ENCODE measurements around the gene ERBB4. TPM values are rescaled to one million over a fixed set of nuclear protein-coding genes. Genes with fewer than 3 reads are reported as not detected.

The ERBB4 gene
- total RNA-seq, 1 donor from 2014 or later = 2.6 TPM

DNA sequence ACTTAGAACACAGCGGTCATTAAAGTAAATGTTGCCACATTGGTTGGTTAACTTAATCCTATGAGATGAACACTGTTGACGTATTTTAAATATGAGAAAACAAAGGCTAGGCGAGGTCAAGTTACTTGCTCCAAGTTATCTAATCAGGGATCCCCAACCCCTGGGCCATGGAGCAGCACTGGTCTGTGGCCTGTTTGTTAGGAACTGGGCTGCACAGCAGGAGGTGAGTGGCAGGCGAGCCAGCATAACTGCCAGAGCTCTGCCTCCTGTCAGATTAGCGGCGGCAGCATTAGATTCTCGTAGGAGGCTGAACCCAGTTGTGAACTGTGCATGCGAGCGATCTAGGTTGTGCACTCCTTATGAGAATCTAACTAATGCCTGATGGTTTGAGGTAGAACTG, 1103.3 kb downstream of the ERBB4 start:
- Histone ChIP-seq H3K27me3 (ENCODE audit: control insufficient read depth, insufficient read depth, low read length) (no peaks in the 10 kb centered on the region), H3K36me3 (ENCODE audit: control insufficient read depth, insufficient read depth, low read length) (no peaks in the 10 kb centered on the region), H3K4me3 (ENCODE audit: low read depth, low read length) (no peak overlapping the region)
- TF ChIP-seq, protein P1, sequence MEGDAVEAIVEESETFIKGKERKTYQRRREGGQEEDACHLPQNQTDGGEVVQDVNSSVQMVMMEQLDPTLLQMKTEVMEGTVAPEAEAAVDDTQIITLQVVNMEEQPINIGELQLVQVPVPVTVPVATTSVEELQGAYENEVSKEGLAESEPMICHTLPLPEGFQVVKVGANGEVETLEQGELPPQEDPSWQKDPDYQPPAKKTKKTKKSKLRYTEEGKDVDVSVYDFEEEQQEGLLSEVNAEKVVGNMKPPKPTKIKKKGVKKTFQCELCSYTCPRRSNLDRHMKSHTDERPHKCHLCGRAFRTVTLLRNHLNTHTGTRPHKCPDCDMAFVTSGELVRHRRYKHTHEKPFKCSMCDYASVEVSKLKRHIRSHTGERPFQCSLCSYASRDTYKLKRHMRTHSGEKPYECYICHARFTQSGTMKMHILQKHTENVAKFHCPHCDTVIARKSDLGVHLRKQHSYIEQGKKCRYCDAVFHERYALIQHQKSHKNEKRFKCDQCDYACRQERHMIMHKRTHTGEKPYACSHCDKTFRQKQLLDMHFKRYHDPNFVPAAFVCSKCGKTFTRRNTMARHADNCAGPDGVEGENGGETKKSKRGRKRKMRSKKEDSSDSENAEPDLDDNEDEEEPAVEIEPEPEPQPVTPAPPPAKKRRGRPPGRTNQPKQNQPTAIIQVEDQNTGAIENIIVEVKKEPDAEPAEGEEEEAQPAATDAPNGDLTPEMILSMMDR (IDR thresholded peaks at IDR 0.05; ENCODE audit: insufficient read depth, low read length, poor library complexity, severe bottlenecking) = no peak
- DNase-seq (ENCODE audit: low read depth) = no peak

DNA sequence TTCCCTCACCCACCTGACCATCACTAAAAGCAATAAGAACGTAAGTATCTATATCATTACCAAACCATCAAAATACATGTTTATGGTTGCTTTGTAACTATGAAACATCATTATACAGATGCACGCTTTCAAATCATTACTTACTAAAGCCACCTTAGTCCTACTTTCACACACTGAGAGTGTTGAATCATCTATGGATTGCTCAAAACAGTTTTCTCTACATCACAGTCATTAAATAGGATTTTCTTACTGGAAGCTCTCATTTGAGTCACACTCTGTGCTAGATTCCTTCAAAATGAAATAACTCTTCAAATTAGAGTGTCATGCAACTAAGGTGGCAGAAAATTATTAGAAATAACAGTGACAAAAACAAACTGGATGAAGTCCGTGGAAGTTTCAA, 1103.8 kb downstream of the ERBB4 start:
- Histone ChIP-seq H3K4me3 (ENCODE audit: low read depth, low read length) (no peak overlapping the region), H3K27me3 (ENCODE audit: control insufficient read depth, insufficient read depth, low read length) (no peaks in the 10 kb centered on the region), H3K36me3 (ENCODE audit: control insufficient read depth, insufficient read depth, low read length) (no peaks in the 10 kb centered on the region)
- DNase-seq (ENCODE audit: low read depth) = no peak
- TF ChIP-seq, protein P1 (IDR thresholded peaks at IDR 0.05; ENCODE audit: insufficient read depth, low read length, poor library complexity, severe bottlenecking) = no peak

DNA sequence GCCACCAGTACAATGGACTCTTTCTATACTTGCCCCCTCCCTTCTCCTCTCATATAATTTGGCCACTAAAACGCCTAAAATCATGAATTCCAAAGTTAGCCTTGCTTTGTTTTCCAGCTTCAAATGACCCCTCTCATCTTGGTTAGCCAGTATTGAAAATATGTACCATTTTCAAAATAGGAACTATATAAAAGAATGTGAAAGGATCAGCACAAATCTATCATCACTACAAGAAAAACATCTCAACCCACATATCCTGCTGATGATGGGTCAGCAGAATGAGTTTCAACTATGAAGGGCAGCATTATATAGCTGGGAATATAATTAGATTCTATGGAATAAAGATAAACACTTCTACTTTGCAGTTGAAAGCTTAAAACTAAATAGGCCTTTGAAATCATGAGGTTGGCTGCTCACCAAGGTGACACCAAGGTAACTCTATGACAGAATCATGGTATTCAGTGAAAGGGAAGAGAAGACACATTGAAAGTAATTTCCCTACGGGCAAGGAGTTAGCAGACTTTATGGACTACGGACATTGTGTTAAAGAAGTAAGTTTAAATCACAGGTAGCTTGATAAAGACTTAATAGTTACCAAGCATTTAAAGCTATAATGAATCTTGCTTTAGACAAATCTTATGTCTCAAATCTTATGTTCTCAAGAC, 1109.2 kb downstream of the ERBB4 start:
- TF ChIP-seq, protein P1 (IDR thresholded peaks at IDR 0.05; ENCODE audit: insufficient read depth, low read length, poor library complexity, severe bottlenecking) = no peak
- Histone ChIP-seq H3K36me3 (ENCODE audit: control insufficient read depth, insufficient read depth, low read length) (no peaks in the 10 kb centered on the region), H3K27me3 (ENCODE audit: control insufficient read depth, insufficient read depth, low read length) (no peaks in the 10 kb centered on the region), H3K4me3 (ENCODE audit: low read depth, low read length) (no peak overlapping the region)
- DNase-seq (ENCODE audit: low read depth) = no peak

DNA sequence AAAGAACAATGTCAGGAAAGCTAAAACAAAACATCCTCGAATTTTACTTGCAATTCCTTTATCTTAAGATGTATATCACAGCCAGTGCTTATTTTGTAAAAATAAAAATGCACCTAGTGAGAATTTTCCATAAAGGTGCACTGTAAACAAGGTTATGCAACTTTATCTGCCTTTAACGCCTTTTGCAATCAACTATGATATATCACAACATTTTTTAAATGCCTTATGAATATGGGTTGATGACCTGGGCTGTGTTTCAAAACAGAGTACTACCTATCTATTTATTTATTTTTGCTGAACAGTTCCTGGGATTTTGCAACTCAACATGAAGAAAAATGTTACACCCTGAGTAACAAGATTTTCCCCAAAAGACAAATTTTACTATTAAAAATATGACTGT, 1112.4 kb downstream of the ERBB4 start:
- no peaks in the 10 kb centered on the region for H3K27me3 ChIP-seq (ENCODE audit: control insufficient read depth, insufficient read depth, low read length)
- TF ChIP-seq, protein P1 (IDR thresholded peaks at IDR 0.05; ENCODE audit: insufficient read depth, low read length, poor library complexity, severe bottlenecking) = no peak
- no peak for DNase-seq (ENCODE audit: low read depth)
- H3K36me3 ChIP-seq (ENCODE audit: control insufficient read depth, insufficient read depth, low read length) = no peaks in the 10 kb centered on the region
- no peak overlapping the region for H3K4me3 ChIP-seq (ENCODE audit: low read depth, low read length)

DNA sequence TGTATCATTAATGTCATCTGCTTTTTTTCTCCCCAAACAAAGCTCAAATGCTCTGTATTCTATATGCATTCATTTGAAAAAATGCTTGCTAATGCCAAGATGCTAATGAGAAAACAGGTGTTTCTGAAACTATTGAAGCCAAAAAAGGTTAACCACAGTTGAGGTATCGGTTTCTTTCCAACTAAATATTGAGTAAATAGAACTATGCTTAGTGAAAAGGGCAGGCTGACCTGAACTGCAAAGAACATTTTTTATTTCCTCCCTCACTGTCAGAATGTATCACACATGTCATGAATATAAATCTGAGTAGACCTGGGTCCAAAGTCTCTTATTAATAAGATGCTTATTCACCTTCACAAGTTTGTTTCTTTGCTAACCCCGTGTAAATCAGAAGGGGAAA, 1115.6 kb downstream of the ERBB4 start:
- DNase-seq (ENCODE audit: low read depth) = no peak
- TF ChIP-seq, protein P1 (IDR thresholded peaks at IDR 0.05; ENCODE audit: insufficient read depth, low read length, poor library complexity, severe bottlenecking) = no peak

DNA sequence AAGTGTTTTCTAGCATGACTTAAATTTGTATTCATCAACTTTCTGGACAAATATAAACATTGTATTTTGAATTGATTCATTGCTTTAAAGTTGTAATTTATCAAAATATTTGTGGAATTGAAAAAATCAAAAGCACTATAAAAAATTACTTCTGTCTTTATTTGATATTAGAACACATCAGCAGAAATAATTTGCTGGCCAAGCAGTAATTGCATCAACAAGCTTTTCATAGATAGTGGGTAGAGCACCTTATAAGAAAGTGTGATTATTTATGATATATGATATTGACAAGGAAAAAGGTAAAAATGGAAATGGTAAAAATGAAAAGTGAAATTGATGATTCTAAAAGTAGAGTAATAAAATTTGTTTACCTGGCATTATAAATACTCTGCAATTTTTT, 1121.1 kb downstream of the ERBB4 start:
- TF ChIP-seq, protein P1 (IDR thresholded peaks at IDR 0.05; ENCODE audit: insufficient read depth, low read length, poor library complexity, severe bottlenecking) = no peak
- DNase-seq (ENCODE audit: low read depth) = no peak
- no peaks in the 10 kb centered on the region for H3K27me3 ChIP-seq (ENCODE audit: control insufficient read depth, insufficient read depth, low read length)
- H3K4me3 ChIP-seq (ENCODE audit: low read depth, low read length) = no peak overlapping the region
- no peaks in the 10 kb centered on the region for H3K36me3 ChIP-seq (ENCODE audit: control insufficient read depth, insufficient read depth, low read length)

More for the DNA sequence above, 1115.6 kb downstream of the ERBB4 start:
- no peaks in the 10 kb centered on the region for H3K36me3 ChIP-seq (ENCODE audit: control insufficient read depth, insufficient read depth, low read length)
- no peak overlapping the region for H3K4me3 ChIP-seq (ENCODE audit: low read depth, low read length)
- H3K27me3 ChIP-seq (ENCODE audit: control insufficient read depth, insufficient read depth, low read length) = no peaks in the 10 kb centered on the region

Measured in kidney epithelial cell (primary cell).